ENCODE results near the gene C2CD4B.

Gene C2CD4B

GRCh38 chr15:62186578-62186977 is 21.5 kb upstream of the C2CD4B start:
- H3K4me2 ChIP-seq (ENCODE audit: low read length) = no peak overlapping the region
- no peak overlapping the region for H3K4me3 ChIP-seq (ENCODE audit: low read length)
- no peaks in the 10 kb centered on the region for H3K9me3 ChIP-seq (replicated peaks; ENCODE audit: low read length)
- H3K36me3 ChIP-seq (ENCODE audit: insufficient read depth, low read length) = no peaks in the 10 kb centered on the region
- no peak overlapping the region for H3K9ac ChIP-seq (ENCODE audit: low read depth, low read length)
- H3K27me3 ChIP-seq (ENCODE audit: control insufficient read depth, insufficient read depth, low read length) = peaks cover 46% of the 10 kb centered on the region
- no peaks in the 10 kb centered on the region for H3K4me1 ChIP-seq (ENCODE audit: control insufficient read depth, insufficient read depth, low read length)

GRCh38 chr15:62183130-62183529 is 18.0 kb upstream of the C2CD4B start:
- Histone ChIP-seq H3K9ac (ENCODE audit: low read depth, low read length) (no peak overlapping the region), H3K27me3 (ENCODE audit: control insufficient read depth, insufficient read depth, low read length) (peaks cover 19% of the 10 kb centered on the region), H3K4me1 (ENCODE audit: control insufficient read depth, insufficient read depth, low read length) (no peaks in the 10 kb centered on the region), H3K4me3 (ENCODE audit: low read length) (no peak overlapping the region), H3K9me3 (replicated peaks; ENCODE audit: low read length) (no peaks in the 10 kb centered on the region), H3K4me2 (ENCODE audit: low read length) (no peak overlapping the region), H3K36me3 (ENCODE audit: insufficient read depth, low read length) (no peaks in the 10 kb centered on the region)

GRCh38 chr15:62173215-62173614 is 8.1 kb upstream of the C2CD4B start:
- Histone ChIP-seq H3K9ac (ENCODE audit: low read depth, low read length) (no peak overlapping the region), H3K36me3 (ENCODE audit: insufficient read depth, low read length) (no peaks in the 10 kb centered on the region), H3K9me3 (replicated peaks; ENCODE audit: low read length) (no peaks in the 10 kb centered on the region), H3K4me3 (ENCODE audit: low read length) (no peak overlapping the region), H3K27me3 (ENCODE audit: control insufficient read depth, insufficient read depth, low read length) (peaks cover 30% of the 10 kb centered on the region), H3K4me1 (ENCODE audit: control insufficient read depth, insufficient read depth, low read length) (no peaks in the 10 kb centered on the region), H3K4me2 (ENCODE audit: low read length) (no peak overlapping the region)

- H3K4me3 ChIP-seq (ENCODE audit: low read length) = no peak overlapping the region
- H3K9ac ChIP-seq (ENCODE audit: low read depth, low read length) = no peak overlapping the region
- H3K9me3 ChIP-seq (replicated peaks; ENCODE audit: low read length) = no peaks in the 10 kb centered on the region
- no peaks in the 10 kb centered on the region for H3K4me1 ChIP-seq (ENCODE audit: control insufficient read depth, insufficient read depth, low read length)
- no peaks in the 10 kb centered on the region for H3K36me3 ChIP-seq (ENCODE audit: insufficient read depth, low read length)
- no peak overlapping the region for H3K4me2 ChIP-seq (ENCODE audit: low read length)
- peaks cover 38% of the 10 kb centered on the region for H3K27me3 ChIP-seq (ENCODE audit: control insufficient read depth, insufficient read depth, low read length)
These were observed 6.8 kb upstream of the C2CD4B start for GRCh38 chr15:62171882-62172281.

GRCh38 chr15:62165793-62166375 is 799 bp upstream of the C2CD4B start:
- Histone ChIP-seq H3K4me1 (ENCODE audit: control insufficient read depth, insufficient read depth, low read length) (peaks cover 6% of the 10 kb centered on the region), H3K4me3 (ENCODE audit: low read length) (no peak overlapping the region), H3K4me2 (ENCODE audit: low read length) (no peak overlapping the region), H3K9ac (ENCODE audit: low read depth, low read length) (no peak overlapping the region), H3K9me3 (replicated peaks; ENCODE audit: low read length) (no peaks in the 10 kb centered on the region), H3K27me3 (ENCODE audit: control insufficient read depth, insufficient read depth, low read length) (peaks cover 70% of the 10 kb centered on the region), H3K36me3 (ENCODE audit: insufficient read depth, low read length) (no peaks in the 10 kb centered on the region)

- Histone ChIP-seq H3K9ac (ENCODE audit: low read depth, low read length) (no peak overlapping the region), H3K4me3 (ENCODE audit: low read length) (peak overlapping the region; percentile 57), H3K27me3 (ENCODE audit: control insufficient read depth, insufficient read depth, low read length) (peaks cover 75% of the 10 kb centered on the region), H3K9me3 (replicated peaks; ENCODE audit: low read length) (no peaks in the 10 kb centered on the region), H3K4me1 (ENCODE audit: control insufficient read depth, insufficient read depth, low read length) (peaks cover 6% of the 10 kb centered on the region), H3K36me3 (ENCODE audit: insufficient read depth, low read length) (no peaks in the 10 kb centered on the region), H3K4me2 (ENCODE audit: low read length) (peak overlapping the region; percentile 62)
These were observed 535 bp downstream of the C2CD4B start for GRCh38 chr15:62164396-62165103.

GRCh38 chr15:62164014-62164395 is 1.1 kb downstream of the C2CD4B start:
- Histone ChIP-seq H3K9me3 (replicated peaks; ENCODE audit: low read length) (no peaks in the 10 kb centered on the region), H3K4me1 (ENCODE audit: control insufficient read depth, insufficient read depth, low read length) (peaks cover 6% of the 10 kb centered on the region), H3K9ac (ENCODE audit: low read depth, low read length) (no peak overlapping the region), H3K27me3 (ENCODE audit: control insufficient read depth, insufficient read depth, low read length) (peaks cover 73% of the 10 kb centered on the region), H3K4me2 (ENCODE audit: low read length) (peak overlapping the region; percentile 62), H3K4me3 (ENCODE audit: low read length) (peak overlapping the region; percentile 38), H3K36me3 (ENCODE audit: insufficient read depth, low read length) (no peaks in the 10 kb centered on the region)

GRCh38 chr15:62163397-62164013 is 1.6 kb downstream of the C2CD4B start:
- no peaks in the 10 kb centered on the region for H3K36me3 ChIP-seq (ENCODE audit: insufficient read depth, low read length)
- H3K4me3 ChIP-seq (ENCODE audit: low read length) = peak overlapping the region; percentile 38
- peaks cover 6% of the 10 kb centered on the region for H3K4me1 ChIP-seq (ENCODE audit: control insufficient read depth, insufficient read depth, low read length)
- H3K9ac ChIP-seq (ENCODE audit: low read depth, low read length) = no peak overlapping the region
- peak overlapping the region; percentile 62 for H3K4me2 ChIP-seq (ENCODE audit: low read length)
- H3K9me3 ChIP-seq (replicated peaks; ENCODE audit: low read length) = no peaks in the 10 kb centered on the region
- H3K27me3 ChIP-seq (ENCODE audit: control insufficient read depth, insufficient read depth, low read length) = peaks cover 68% of the 10 kb centered on the region

- Histone ChIP-seq H3K4me1 (ENCODE audit: control insufficient read depth, insufficient read depth, low read length) (no peaks in the 10 kb centered on the region), H3K36me3 (ENCODE audit: insufficient read depth, low read length) (no peaks in the 10 kb centered on the region), H3K4me2 (ENCODE audit: low read length) (no peak overlapping the region), H3K9me3 (replicated peaks; ENCODE audit: low read length) (no peaks in the 10 kb centered on the region), H3K4me3 (ENCODE audit: low read length) (no peak overlapping the region), H3K9ac (ENCODE audit: low read depth, low read length) (no peak overlapping the region), H3K27me3 (ENCODE audit: control insufficient read depth, insufficient read depth, low read length) (no peaks in the 10 kb centered on the region)
These were observed 11.9 kb downstream of the C2CD4B start for GRCh38 chr15:62153228-62153627.

GRCh38 chr15:62150445-62150844 is 14.6 kb downstream of the C2CD4B start:
- Histone ChIP-seq H3K4me1 (ENCODE audit: control insufficient read depth, insufficient read depth, low read length) (no peaks in the 10 kb centered on the region), H3K36me3 (ENCODE audit: insufficient read depth, low read length) (no peaks in the 10 kb centered on the region), H3K4me2 (ENCODE audit: low read length) (no peak overlapping the region), H3K4me3 (ENCODE audit: low read length) (no peak overlapping the region), H3K27me3 (ENCODE audit: control insufficient read depth, insufficient read depth, low read length) (no peaks in the 10 kb centered on the region), H3K9ac (ENCODE audit: low read depth, low read length) (no peak overlapping the region), H3K9me3 (replicated peaks; ENCODE audit: low read length) (no peaks in the 10 kb centered on the region)

- H3K4me2 ChIP-seq (ENCODE audit: low read length) = no peak overlapping the region
- no peak overlapping the region for H3K9ac ChIP-seq (ENCODE audit: low read depth, low read length)
- H3K4me3 ChIP-seq (ENCODE audit: low read length) = no peak overlapping the region
- H3K36me3 ChIP-seq (ENCODE audit: insufficient read depth, low read length) = no peaks in the 10 kb centered on the region
- H3K27me3 ChIP-seq (ENCODE audit: control insufficient read depth, insufficient read depth, low read length) = no peaks in the 10 kb centered on the region
- H3K9me3 ChIP-seq (replicated peaks; ENCODE audit: low read length) = no peaks in the 10 kb centered on the region
- no peaks in the 10 kb centered on the region for H3K4me1 ChIP-seq (ENCODE audit: control insufficient read depth, insufficient read depth, low read length)
These were observed 15.4 kb downstream of the C2CD4B start for GRCh38 chr15:62149729-62150128.

GRCh38 chr15:62147551-62147950 is 17.5 kb downstream of the C2CD4B start:
- no peak overlapping the region for H3K4me2 ChIP-seq (ENCODE audit: low read length)
- H3K9ac ChIP-seq (ENCODE audit: low read depth, low read length) = no peak overlapping the region
- no peaks in the 10 kb centered on the region for H3K36me3 ChIP-seq (ENCODE audit: insufficient read depth, low read length)
- no peaks in the 10 kb centered on the region for H3K4me1 ChIP-seq (ENCODE audit: control insufficient read depth, insufficient read depth, low read length)
- no peaks in the 10 kb centered on the region for H3K9me3 ChIP-seq (replicated peaks; ENCODE audit: low read length)
- no peaks in the 10 kb centered on the region for H3K27me3 ChIP-seq (ENCODE audit: control insufficient read depth, insufficient read depth, low read length)
- no peak overlapping the region for H3K4me3 ChIP-seq (ENCODE audit: low read length)

Data from skeletal muscle satellite cell (primary cell).